GM21515 (cell line): ENCODE data around the gene LARGE1.

Source experiments
- ATAC-seq: cut with Tn5 transposase; IDR thresholded peaks from one replicate; pipeline ENCODE4 v1.9.1; 2021; ENCODE audit not compliant: unreplicated experiment

LARGE1 gene

GRCh38 chr22:33537059-33537458 is 383.2 kb downstream of the LARGE1 start:
- ATAC-seq: no peak

- ATAC-seq: no peak
These were observed 384.1 kb downstream of the LARGE1 start for GRCh38 chr22:33535937-33536875.

- no peak for ATAC-seq
These were observed 390.7 kb downstream of the LARGE1 start for GRCh38 chr22:33529424-33530113.

GRCh38 chr22:33528183-33528582 is 392.1 kb downstream of the LARGE1 start:
- no peak for ATAC-seq

- ATAC-seq: no peak
These were observed 393.7 kb downstream of the LARGE1 start for GRCh38 chr22:33526434-33527107.

- ATAC-seq: no peak
These were observed 395.6 kb downstream of the LARGE1 start for GRCh38 chr22:33524511-33525260.

- no peak for ATAC-seq
These were observed 398.2 kb downstream of the LARGE1 start for GRCh38 chr22:33521879-33522665.

- no peak for ATAC-seq
These were observed 399.1 kb downstream of the LARGE1 start for GRCh38 chr22:33520904-33521780.

- no peak for ATAC-seq
These were observed 400.0 kb downstream of the LARGE1 start for GRCh38 chr22:33519974-33520903.

GRCh38 chr22:33519071-33519973 is 401.0 kb downstream of the LARGE1 start:
- no peak for ATAC-seq

- no peak for ATAC-seq
These were observed 401.9 kb downstream of the LARGE1 start for GRCh38 chr22:33518405-33518804.

GRCh38 chr22:33515795-33516194 is 404.5 kb downstream of the LARGE1 start:
- no peak for ATAC-seq

GRCh38 chr22:33513388-33514338 is 406.6 kb downstream of the LARGE1 start:
- ATAC-seq: no peak

GRCh38 chr22:33512908-33513307 is 407.4 kb downstream of the LARGE1 start:
- ATAC-seq: no peak

- no peak for ATAC-seq
These were observed 409.8 kb downstream of the LARGE1 start for GRCh38 chr22:33510429-33510904.
